ENCODE data around the gene INPP5J.
"Not testable (repeated sequence)": the region's sequence is repeated elsewhere in the genome, so short reads cannot be mapped to it uniquely, and the experiment has no call there.

The INPP5J gene, protein sequence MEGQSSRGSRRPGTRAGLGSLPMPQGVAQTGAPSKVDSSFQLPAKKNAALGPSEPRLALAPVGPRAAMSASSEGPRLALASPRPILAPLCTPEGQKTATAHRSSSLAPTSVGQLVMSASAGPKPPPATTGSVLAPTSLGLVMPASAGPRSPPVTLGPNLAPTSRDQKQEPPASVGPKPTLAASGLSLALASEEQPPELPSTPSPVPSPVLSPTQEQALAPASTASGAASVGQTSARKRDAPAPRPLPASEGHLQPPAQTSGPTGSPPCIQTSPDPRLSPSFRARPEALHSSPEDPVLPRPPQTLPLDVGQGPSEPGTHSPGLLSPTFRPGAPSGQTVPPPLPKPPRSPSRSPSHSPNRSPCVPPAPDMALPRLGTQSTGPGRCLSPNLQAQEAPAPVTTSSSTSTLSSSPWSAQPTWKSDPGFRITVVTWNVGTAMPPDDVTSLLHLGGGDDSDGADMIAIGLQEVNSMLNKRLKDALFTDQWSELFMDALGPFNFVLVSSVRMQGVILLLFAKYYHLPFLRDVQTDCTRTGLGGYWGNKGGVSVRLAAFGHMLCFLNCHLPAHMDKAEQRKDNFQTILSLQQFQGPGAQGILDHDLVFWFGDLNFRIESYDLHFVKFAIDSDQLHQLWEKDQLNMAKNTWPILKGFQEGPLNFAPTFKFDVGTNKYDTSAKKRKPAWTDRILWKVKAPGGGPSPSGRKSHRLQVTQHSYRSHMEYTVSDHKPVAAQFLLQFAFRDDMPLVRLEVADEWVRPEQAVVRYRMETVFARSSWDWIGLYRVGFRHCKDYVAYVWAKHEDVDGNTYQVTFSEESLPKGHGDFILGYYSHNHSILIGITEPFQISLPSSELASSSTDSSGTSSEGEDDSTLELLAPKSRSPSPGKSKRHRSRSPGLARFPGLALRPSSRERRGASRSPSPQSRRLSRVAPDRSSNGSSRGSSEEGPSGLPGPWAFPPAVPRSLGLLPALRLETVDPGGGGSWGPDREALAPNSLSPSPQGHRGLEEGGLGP

DNA sequence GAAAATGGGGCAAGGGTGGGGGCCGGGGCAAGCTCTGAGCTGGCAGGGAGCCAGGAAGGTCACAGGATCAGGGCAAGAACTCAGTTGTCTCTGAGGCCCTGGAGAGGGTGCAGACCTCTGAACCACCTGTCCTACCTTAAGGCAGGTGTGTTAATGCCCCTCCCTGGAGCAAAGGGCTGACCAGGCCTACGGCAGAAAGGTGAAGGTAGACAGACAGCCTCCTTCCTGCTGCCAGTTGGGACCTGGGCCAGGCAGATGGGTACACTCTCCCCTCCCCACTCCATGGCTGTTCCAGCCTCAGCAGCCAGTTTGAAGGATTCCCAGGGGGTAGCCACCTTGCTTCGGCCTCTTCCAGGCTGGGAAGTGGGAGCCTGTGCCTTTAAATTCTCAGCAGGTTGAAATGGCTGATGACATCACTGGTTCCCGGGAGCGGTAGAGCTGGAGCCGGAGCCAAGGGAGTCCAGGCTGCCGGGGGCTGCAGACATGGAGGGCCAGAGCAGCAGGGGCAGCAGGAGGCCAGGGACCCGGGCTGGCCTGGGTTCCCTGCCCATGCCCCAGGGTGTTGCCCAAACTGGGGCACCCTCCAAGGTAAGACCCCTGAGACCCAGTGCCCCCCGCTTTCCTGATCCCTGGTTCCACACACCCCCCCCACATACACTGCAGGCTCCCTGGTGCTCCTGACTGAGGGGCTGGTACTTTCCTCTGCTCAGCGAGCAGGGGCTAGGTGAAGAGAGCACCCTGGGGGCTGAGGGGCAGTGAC lies at the start of gene INPP5J:
INPP5J (plus strand) TSS at position 435 of the 760 bp plus-strand sequence; CDS start at position 484, 49 bp downstream.
- no peak for DNase-seq (ENCODE audit: low read depth)

DNA sequence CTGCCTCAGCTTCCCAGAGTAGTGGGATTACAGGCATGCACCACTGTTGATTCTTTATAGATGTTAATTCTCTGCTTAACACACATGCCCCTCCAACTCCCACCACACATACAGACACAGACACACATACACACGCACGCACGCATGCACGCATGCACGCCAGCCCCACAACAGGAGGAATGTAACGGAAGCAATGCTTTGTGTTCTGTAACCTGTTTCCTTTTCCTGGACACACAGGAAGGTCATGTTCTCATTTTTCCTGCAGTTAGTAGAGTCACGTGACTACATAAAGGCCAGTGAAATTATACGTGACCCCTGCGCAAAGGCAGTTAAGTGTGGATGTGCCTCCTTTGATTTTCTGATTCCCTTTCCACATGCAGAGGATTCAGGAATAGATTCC lies 49.6 kb upstream of the INPP5J start:
- DNase-seq (ENCODE audit: low read depth) = not testable (repeated sequence)

DNA sequence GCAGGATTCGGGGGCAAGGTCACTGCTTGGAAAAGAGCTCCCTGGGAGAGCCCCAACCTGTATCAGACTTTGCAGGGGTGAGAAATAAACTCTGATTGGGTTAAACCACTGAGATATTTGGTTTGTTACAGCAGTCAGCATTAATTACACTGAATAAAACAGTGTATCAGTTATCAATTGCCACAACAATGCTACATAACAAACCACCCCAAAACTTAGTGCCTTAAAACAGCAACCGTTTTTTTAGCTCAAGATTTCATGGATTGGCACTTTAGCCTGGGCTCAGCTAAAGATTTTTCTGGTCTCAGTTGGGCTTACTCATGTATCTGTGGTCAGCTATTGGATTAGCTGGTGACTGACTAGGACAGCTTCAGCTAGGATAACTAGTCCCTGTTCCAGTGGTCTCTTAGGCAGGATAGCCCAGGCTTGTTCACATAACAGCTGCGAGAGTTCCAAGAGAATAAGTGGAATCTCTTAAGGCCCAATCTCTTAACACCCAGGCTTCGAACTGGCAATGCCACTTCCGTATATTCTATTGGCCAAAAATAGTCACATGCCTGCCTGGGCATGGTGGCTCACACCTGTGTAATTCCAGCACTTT lies 49.1 kb upstream of the INPP5J start:
- DNase-seq (ENCODE audit: low read depth) = not testable (repeated sequence)

DNA sequence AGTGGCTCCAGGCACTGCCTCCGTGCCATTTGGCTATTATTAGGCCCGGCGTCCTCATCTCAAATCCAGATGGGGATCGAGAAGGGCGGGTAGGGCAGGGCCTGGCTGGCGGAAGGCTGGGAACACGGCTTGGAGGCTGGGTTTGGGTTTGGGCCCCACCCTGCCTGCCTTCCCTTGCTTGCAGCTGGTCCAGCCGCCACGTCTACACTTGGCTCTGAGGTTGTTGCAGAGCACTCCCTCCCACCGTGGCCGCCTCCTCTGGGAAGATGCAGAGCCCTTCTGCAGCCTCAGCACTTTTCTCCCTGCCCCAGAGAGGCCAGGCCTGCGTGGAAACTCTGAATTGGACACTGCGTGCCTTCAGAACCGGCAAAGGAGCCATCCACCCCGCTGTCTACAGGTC lies 46.8 kb upstream of the INPP5J start:
- DNase-seq (ENCODE audit: low read depth) = no peak

DNA sequence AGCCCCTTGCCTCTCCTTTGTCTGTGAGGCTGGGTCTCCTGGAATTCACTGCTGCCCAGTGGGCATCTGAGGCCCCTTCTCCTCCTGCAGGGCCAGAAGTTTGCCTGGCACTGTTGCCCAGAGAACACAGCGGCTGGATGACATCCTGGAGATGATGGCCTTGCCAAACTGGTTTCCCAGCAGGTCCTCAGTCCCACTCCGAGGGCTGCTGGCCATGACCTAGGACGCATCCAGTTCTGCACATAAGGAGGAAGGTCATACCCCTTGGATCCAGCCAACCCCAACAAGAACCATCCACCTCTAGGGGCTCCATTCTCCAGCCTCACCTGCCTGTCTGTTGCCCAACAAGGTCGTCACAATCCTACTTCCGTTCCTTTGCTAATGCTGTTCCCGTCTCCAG lies 45.1 kb upstream of the INPP5J start:
- no peak for DNase-seq (ENCODE audit: low read depth)

DNA sequence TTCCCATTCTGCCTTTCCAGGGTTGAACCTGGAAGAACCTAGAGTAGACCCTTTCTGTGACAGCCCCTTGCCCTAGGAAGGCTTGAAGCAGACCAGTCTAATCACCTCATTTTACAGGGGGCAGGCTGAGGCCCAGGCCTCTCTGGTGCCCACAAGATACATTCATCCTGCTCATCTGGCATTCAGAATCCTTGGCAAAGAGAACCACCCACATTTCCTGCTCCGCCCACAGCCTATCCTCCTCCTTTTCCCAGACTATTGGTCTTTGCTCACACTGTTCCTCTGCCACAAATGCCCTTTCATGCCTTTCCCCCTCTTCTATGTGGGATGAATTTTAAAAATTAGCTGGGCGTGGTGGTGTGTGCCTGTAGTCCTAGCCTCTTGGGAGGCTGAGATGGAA lies 44.4 kb upstream of the INPP5J start:
- not testable (repeated sequence) for DNase-seq (ENCODE audit: low read depth)

DNA sequence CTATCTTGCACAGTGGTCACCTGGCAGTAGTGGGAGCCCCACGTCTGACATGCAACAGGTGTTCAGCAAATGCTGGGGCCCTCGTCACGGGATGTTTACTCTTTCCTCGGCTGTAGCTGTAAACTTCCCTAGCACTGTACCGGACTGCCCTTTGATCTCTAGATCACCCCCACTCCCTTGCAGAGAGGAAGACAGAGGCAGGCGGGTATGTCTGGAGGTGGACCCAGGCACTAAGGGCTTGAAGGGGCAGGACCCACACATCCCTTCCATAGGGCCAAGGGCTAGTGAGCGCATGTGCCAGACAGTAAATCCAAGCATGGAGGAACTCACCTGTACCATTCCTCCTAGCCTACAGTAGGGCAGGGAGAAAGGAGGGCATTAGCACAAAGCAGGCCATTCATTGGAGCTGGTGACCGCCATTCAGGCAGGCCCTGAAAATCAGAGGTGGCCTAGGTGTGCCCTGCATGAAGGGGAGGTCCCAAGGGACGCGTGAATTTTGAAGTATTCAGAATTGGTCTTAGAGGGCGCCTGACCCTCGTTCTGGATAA lies 43.6 kb upstream of the INPP5J start:
- DNase-seq (ENCODE audit: low read depth) = no peak

DNA sequence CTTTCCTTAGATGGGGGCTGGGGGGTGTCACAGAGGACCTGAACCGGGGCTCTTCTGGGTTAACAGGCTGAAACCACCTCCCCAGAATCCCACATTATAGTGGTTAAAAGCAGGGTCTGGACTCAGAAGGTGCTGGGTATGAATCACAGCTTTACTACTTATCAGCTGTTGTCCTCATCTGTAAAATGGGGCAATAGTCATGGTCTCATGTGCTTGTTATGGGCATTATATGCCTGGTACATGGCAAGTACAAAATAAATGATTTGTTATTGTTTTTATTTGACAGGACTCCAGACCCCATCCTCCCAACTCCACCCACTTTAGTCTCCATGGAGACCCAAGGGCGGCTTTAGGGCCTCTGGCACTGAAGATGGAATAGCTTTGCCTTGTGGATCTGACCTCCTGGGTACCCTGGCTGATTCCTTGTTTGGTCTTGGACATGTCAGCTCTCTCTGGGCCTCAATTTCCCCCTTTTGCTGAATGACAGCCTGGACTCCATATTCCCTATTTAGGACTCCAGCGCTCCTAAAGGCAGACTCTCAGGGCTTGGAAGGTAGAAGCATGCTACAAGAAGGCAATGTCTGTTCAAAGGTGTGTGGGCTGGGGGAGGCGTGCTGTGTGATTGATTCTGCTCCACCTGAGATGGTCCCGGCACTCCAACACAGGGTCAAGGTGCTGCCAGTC lies 42.5 kb upstream of the INPP5J start:
- DNase-seq (ENCODE audit: low read depth) = no peak

DNA sequence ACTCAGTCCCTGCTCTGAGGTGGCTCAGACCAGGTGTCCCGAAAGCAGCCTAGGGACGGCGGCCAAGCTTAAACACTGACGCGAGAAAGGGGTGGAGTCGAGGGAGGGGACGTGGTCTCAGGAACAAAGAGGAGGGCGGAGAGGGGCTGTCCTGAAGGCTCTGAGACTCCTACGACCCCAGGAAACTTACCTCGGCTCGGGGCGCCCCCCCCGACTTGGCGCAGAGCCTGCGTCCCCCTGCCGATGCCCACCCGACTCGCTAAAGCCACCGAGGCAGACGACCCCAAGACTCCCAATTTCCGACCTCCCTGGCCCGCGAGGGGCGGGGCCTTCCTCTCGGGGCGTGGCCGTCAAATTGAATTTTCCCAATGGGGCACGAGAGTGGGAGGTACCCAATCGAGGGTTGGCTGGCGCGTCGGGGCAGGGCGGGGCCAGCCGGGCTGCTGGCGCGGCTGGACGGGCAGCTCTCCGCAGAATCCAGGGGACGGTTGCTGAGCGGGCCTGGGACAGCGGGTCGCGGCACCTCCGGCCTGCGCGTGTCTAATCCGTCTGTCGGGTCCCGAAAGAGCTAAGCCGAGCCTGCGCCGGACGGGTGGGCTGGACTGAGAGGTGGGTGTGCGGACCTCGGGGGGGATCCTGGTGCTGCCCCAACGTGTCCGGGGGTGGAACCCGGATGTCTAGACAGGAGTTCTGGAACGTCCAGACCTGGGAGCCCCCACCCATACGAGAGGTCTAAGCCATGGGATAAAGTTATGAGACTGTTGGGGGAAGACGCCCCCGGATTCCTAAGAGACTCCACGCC lies 41.7 kb upstream of the INPP5J start, which contains the start of gene SMTN:
SMTN (plus strand) TSS at position 471 of the 802 bp plus-strand sequence. CDS start 1,941 bp downstream, outside the sequence.
- peak; percentile 79 for DNase-seq (ENCODE audit: low read depth)

DNA sequence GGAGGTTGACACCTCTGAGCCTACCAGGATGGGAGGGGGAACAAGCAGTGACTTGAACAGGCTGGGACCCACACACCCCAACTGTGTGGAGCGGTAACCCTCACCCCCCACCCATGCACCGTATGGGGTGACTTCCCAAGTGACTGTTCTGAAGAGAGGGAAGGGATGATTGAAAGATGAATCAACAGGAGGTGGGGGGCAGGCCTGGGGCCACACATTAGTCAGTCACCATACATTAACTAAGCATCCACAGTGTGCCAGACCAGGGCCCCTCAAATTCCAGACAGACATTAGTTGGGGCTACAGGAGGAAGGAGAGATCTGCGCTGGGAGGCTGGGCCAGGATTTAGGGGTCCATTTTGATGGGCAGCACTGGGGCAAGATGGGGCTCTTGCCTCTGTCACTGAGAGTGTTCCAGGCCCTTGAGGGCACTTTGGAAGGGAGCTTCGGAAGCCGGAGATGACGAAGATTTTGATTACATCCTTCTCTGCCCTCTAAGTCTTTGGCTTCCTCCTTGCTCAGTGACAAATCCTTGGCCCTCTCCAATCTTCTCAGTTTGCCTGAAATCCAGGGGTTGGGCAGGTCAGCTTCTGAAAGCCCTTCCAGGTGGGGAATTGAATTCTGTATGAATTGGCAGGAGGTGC lies 40.7 kb upstream of the INPP5J start:
- DNase-seq (ENCODE audit: low read depth) = no peak

DNA sequence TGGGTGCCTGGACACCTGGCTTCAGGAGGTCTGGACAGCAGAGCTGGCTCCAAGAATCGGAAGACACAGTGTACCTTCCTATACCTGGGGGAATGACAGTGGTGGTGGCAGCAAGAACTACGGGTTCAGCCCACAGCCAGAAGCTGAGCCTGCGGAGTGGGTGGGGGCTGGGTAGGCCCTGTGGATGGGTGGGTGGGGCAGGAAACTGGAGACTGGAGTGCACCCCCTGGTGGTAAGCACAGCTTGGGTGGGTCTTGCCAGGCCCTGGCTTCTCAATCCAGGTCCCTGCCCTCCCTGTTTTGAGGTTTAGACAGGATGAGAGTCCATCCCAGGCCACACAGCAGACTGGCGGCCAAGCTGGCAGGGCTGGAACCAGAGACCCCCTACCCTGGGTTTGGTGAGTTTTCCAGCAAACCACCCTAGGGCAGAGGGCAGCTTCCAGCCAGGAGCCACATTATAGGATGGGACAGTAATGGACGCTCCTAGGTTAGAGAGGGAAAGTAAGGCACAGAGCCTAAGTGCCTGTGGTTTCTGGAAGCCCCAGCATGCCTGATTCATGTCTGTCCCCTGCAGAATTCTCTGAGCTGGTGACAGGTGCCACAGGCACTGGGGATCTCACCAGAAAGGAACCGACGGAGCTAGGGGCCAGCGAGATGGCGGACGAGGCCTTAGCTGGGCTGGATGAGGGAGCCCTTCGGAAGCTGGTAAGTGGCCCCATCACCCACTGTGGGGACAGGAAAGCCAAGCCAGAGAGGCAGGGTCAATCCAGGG lies 40.0 kb upstream of the INPP5J start:
- DNase-seq (ENCODE audit: low read depth) = no peak

DNA sequence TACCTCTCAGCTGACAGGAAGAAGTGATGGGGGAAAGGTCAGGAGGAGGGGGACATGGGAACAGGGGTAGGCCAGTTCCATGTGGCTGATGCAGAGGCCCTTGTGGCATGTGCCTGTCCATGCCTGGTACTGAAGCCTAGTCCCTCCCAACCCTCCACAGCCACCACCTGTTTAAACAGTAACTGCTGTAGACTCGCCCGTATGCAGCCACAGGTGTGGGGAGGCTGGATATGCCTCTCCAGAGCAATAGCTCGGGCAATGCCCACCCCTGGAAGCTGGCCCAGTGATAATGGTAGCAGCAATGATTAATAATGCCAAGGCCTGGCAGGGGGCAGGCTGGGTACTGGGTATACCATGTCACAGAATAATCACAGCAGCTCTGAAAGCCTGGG lies 39.4 kb upstream of the INPP5J start:
- no peak for DNase-seq (ENCODE audit: low read depth)

DNA sequence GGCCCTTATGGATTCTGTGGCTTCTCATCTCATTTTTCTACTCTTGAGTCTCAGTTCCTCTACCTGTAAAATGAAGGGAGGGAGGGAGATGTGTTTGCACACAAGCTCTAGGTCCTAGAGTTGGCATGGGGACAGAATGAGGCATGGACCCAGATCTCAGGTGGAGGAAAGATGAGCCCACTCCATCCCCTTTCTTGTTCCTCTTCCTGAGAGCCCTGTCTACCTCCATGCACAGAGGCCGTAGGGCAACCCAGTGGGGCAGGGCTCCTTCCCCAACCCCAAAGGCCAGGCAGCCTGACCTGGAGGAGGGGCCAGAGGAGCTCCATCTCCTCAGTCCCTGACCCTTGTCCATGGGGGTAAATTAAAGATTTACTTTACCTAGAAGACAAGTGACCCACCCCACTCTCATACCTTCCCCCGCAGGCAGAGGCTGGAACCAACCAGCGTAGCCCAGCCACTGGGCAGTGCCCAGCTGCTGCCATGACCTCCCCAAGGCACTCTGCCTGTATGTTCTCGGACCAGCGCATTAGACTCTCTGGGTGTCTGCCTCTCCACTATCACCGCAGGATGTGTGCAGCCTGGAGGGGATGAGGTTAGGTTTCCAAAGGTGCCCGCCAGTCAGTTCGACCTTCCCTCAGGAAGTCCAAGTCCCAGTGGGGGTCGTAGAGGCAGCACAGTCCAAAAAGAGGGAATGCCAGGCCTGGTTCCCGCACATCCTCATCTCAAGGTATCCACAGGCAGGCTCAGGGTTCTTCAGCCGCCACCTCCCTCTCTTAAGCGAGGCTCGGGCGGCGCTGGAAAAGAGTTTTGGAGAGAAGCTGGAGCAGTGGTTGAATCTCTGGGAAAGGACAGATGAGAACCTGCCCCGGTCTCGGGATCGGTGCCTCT lies 38.6 kb upstream of the INPP5J start:
- no peak for DNase-seq (ENCODE audit: low read depth)

DNA sequence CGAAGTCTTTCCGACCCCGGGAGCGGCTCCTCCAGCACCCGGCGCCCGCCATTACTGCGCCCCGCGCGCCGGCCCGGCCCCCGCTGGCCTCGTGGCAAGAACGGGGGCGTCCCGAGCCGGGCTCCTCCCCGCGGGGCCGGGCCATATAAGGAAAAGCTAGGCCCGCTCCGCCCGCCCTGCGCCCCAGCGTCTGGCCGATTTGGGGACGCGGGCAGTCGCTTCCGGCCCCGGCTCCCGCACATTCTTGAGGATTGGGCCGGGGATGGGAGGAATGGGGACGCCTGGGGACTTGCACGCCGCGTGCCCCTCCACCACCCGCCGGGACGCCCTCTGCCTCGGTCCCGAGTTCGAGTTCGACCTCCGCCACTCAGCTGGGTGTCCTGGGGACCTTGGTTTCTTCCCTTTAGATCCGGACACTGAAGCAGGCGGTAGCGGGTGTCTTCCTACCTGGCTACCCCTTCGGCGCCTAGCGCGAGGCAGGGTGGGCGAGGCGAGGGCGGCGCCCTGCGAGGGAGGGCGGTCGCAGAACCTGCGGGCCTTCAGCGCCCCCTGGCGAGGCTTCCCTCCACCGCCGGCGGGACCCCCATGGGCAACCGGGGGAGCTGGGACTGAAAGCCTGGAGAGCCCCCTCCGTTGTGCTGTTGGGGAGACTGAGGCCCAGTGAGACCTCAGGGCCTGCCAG lies 37.8 kb upstream of the INPP5J start:
- peak; percentile 78 for DNase-seq (ENCODE audit: low read depth)

DNA sequence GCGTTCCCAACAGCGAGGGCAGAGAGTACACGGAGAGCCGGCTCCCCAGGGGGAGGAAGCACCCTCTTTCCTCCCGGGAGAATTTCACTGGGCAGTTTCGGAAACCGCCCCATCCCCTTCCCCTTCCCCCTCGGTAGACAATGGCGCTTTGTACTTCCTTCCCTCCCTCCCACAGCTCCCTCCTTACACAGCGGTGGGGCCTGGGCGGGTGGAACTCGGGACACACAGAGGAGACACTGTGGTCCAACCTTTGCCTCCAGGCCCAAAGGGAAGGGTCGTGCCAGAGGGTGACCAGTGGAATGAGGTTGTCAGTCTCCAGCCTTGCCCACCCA lies 37.3 kb upstream of the INPP5J start:
- no peak for DNase-seq (ENCODE audit: low read depth)

DNA sequence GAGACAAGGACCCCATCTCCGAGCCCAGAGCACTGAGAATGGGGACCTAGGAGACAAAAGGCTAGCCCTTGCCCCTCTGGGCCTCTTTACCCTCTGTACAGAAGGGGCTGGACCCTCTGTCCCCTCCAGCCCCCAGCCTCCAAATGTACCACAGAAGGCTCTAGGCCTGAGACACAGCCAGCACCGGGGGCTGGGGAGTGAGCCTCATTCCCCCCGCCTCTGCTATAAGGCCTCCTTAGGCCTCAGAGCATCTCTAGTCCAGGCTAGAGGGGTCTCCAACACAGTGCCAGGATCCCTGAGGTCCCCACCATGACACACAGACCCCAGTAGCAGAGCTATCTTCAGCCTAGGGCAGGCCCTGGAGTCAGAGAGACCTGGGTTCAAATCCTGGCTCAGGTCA lies 36.8 kb upstream of the INPP5J start:
- DNase-seq (ENCODE audit: low read depth) = no peak

DNA sequence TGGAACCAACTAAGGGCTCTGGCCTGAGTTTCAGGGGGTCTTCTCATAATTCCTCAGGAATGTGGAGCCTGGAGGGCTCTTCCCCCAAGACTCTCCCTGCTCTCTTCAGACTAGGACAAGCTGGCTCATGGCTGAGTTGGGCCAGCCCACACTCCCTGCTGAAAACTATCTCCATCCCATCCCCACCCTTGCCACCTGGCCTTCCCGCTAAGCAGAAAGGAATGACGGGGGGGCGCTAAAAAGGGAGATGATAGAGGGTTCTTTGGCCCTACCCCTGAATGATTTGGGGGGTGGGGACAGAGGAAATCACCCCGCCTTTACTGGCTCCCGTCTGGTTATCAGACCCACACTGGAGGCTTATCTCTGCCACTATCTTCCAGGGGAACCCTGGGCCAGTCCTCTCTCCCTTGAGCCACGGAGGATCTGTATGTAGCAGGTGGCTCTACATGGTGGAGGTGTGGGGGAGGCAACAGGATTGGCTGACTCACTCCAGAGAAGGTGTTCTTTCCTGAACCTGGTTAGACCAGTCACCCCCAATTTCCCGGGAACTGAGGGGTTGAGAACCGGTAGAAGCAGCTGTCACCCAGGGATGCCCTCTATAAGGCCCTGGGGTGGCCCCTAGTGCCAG lies 35.9 kb upstream of the INPP5J start:
- DNase-seq (ENCODE audit: low read depth) = no peak

Measured in activated T-helper 1 cell treated with Interleukin-2 at 50 U/mL for 16 hours (primary cell).